Uterus (tissue), 4 donors: ENCODE results near the gene SF3B6. TPM values are rescaled to one million over a fixed set of nuclear protein-coding genes. Genes with fewer than 3 reads are reported as not detected.
"Not testable (repeated sequence)": the region's sequence is repeated elsewhere in the genome, so short reads cannot be mapped to it uniquely, and the experiment has no call there.

ENCODE experiments used
- DNase-seq, 2 donors: peaks; one replicate each; pipeline ENCODE4 v3.0.0-alpha.2; 2019 to 2020
- H3K27ac ChIP-seq, 2 donors: fragments of 200-600 bp; sonication (generic); 1 replicate in 1 of 2; 2 replicates in 1 of 2; pipeline ENCODE4 v1.5.1; 2016 to 2018
- H3K27me3 ChIP-seq, 2 donors: fragments of 200-600 bp; sonication (generic); one replicate each; pipeline ENCODE4 v1.5.1; 2018 to 2019; ENCODE audit warnings: control low read depth in 1 of 2
- H3K36me3 ChIP-seq, 2 donors: fragments of 200-600 bp; sonication (generic); one replicate each; pipeline ENCODE4 v1.5.1; 2019; ENCODE audit warnings: control low read depth in 1 of 2
- H3K4me1 ChIP-seq, 2 donors: fragments of 200-600 bp; sonication (generic); one replicate each; pipeline ENCODE4 v1.5.1; 2018 to 2019; ENCODE audit warnings: control low read depth in 1 of 2
- H3K4me3 ChIP-seq, 2 donors: fragments of 200-600 bp; sonication (generic); 1 replicate in 1 of 2; 2 replicates in 1 of 2; pipeline ENCODE4 v1.5.1; 2018 to 2019; ENCODE audit warnings: mild to moderate bottlenecking in 1 of 2
- H3K9me3 ChIP-seq, 2 donors: fragments of 200-600 bp; sonication (generic); one replicate each; pipeline ENCODE4 v1.5.1; 2019; ENCODE audit warnings: control low read depth in 1 of 2
- POLR2A ChIP-seq, 2 donors: fragments of 450-650 bp; IDR thresholded peaks; one replicate each; pipeline ENCODE4 v1.6.1; 2016; ENCODE audit warnings: antibody characterized with exemption in 2 of 2, mild to moderate bottlenecking in 1 of 2, moderate library complexity in 1 of 2
- intact Hi-C: fragments of 100-400 bp; cut with DNase I; formaldehyde crosslinking; loops from one replicate; pipeline ENCODE4 v1.15.1; 2023; ENCODE audit warnings: low total_unique reads
- total RNA-seq, 4 donors: library from RNA; depleted of rRNA in 3 of 4; stranded (reverse); fragments of >200 nt in 3 of 4; gene quantifications; one replicate each; pipeline versions ENCODE4 v1.1.0 to v1.2.4, GENCODE V29; 2014 to 2023
- TF ChIP-seq, protein P1 (sequence below), 4 experiments: fragments of 200-600 bp in 2 of 4; fragments of 450-650 bp in 2 of 4; sonication (generic) in 2 of 4; IDR thresholded peaks; one replicate each; pipeline ENCODE4 v1.5.1; 2016 to 2019; ENCODE audit warnings: antibody characterized with exemption in 4 of 4, mild to moderate bottlenecking in 2 of 4, moderate library complexity in 1 of 4
- donor health status: DM: yes; HTN: yes; CAD: no.

SF3B6 gene
- total RNA-seq, 4 donors from 2014 or later = 55.0 to 99.0 (median 77.1) TPM

DNA sequence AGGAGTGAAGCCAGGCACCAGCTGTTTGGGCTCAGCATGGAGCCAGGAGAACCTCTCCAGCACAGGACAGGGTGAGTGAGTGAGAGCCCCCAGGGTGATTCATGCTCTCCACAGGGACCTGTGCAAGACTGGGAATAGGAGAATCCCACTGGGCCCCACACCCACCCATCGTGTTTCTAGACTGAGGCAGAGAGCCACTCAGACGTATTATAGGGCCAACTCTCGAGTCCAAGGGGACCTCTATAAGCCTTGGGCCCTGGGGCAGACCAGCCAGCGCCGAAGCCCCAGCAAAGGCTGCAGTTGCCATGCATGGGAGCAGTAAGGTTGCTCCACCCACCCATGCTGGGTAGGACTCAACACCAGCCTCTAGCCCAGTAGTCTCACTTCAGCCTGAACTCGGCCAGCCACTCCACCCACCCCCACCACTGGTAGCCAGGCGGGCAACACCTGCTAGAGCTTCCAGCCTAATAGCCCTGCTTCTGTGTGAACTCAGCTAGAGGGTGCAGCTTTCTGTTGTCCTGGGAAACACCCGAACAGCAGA lies 28.1 kb upstream of the SF3B6 start:
- Histone ChIP-seq H3K36me3 (no peaks in the 10 kb centered on the region), H3K27me3 (no peaks in the 10 kb centered on the region), H3K4me3 (no peak overlapping the region), H3K4me1 (no peaks in the 10 kb centered on the region), H3K27ac (no peak overlapping the region), H3K9me3 (no peaks in the 10 kb centered on the region)
- no peak for DNase-seq
- intact Hi-C loops = no loop called here
- no peak for TF ChIP-seq POLR2A (IDR thresholded peaks at IDR 0.05)
- TF ChIP-seq, protein P1, sequence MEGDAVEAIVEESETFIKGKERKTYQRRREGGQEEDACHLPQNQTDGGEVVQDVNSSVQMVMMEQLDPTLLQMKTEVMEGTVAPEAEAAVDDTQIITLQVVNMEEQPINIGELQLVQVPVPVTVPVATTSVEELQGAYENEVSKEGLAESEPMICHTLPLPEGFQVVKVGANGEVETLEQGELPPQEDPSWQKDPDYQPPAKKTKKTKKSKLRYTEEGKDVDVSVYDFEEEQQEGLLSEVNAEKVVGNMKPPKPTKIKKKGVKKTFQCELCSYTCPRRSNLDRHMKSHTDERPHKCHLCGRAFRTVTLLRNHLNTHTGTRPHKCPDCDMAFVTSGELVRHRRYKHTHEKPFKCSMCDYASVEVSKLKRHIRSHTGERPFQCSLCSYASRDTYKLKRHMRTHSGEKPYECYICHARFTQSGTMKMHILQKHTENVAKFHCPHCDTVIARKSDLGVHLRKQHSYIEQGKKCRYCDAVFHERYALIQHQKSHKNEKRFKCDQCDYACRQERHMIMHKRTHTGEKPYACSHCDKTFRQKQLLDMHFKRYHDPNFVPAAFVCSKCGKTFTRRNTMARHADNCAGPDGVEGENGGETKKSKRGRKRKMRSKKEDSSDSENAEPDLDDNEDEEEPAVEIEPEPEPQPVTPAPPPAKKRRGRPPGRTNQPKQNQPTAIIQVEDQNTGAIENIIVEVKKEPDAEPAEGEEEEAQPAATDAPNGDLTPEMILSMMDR (IDR thresholded peaks at IDR 0.05) = no peak

DNA sequence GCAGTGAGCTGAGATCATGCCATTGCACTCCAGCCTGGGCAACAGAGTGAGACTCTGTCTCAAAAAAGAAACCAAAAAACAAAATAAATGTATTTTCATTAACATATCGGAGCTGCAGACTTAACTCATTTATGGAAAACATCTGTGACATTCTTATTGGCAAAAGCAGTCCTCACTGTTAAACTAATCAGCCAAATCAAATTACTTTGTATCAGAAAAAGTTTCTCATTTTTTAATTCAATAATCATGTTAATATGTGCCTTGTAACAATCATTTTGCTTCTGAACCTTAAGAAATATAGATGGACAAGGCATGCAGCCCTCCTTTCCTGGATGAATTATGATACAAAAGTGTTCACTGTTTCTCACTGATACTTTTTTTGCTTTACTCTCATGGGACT lies 26.6 kb upstream of the SF3B6 start:
- no peaks in the 10 kb centered on the region for H3K27me3 ChIP-seq
- no peaks in the 10 kb centered on the region for H3K9me3 ChIP-seq
- DNase-seq = no peak
- H3K27ac ChIP-seq = no peak overlapping the region
- TF ChIP-seq POLR2A (IDR thresholded peaks at IDR 0.05) = no peak
- TF ChIP-seq, protein P1 (IDR thresholded peaks at IDR 0.05) = no peak
- intact Hi-C loops = no loop called here
- no peaks in the 10 kb centered on the region for H3K36me3 ChIP-seq
- H3K4me1 ChIP-seq = no peaks in the 10 kb centered on the region
- H3K4me3 ChIP-seq = no peak overlapping the region

DNA sequence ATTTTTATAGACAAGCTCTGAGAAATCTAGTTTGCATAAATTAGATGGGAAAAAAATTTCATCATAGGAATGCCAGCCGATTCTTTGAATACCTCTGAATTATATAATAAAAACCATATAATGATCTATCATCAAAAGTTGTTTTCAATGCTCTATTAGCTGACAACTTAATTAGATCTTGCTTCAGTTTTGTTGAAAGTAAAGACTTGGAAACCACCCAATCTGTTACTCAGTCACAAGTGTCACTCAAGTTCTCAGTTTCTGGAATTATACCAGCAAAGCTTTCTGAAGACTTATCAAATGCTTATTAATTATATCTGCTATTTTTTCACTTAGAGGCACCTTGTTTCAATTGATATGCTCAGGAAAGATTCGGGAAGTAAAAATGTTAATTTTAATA lies 25.9 kb upstream of the SF3B6 start:
- Histone ChIP-seq H3K27me3 (no peaks in the 10 kb centered on the region), H3K4me1 (no peaks in the 10 kb centered on the region), H3K4me3 (no peak overlapping the region), H3K36me3 (no peaks in the 10 kb centered on the region), H3K27ac (no peak overlapping the region), H3K9me3 (no peaks in the 10 kb centered on the region)
- TF ChIP-seq, protein P1 (IDR thresholded peaks at IDR 0.05) = no peak
- TF ChIP-seq POLR2A (IDR thresholded peaks at IDR 0.05) = no peak
- intact Hi-C loops = no loop called here
- DNase-seq = no peak

DNA sequence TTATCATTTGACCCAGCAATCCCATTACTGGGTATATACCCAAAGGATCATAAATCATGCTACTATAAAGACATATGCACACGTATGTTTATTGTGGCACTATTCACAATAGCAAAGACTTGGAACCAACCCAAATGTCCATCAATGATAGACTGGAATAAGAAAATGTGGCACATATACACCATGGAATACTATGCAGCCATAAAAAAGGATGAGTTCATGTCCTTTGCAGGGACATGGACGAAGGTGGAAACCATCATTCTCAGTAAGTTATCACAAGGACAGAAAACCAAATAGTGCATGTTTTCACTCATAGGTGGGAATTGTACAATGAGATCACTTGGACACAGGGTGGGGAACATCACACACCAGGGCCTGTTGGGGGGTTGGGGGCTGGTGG lies 24.6 kb upstream of the SF3B6 start:
- H3K4me3 ChIP-seq, DNase-seq, H3K27me3 ChIP-seq, H3K27ac ChIP-seq, H3K4me1 ChIP-seq, H3K9me3 ChIP-seq, H3K36me3 ChIP-seq, intact Hi-C loops: not testable (repeated sequence)

DNA sequence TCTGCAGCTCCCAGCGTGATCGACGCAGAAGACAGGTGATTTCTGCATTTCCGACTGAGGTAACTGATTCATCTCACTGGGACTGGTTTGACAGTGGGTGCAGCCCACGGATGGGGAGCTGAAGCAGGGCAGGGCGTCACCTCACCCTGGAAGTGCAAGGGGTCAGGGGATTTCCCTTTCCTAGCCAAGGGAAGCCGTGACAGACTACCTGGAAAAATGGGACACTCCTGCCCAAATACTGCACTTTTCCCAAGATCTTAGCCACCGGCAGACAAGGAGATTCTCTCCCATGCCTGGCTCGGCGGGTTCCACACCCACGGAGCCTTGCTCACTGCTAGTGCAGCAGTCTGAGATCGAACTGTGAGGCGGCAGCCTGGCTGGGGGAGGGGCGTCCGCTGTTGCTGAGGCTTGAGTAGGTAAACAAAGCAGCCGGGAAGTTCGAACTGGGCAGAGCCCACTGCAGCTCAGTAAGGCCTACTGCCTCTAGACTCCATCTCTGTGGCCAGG lies 19.1 kb upstream of the SF3B6 start:
- H3K4me3 ChIP-seq, H3K4me1 ChIP-seq, H3K27ac ChIP-seq, H3K27me3 ChIP-seq, intact Hi-C loops, H3K36me3 ChIP-seq, H3K9me3 ChIP-seq, DNase-seq: not testable (repeated sequence)

DNA sequence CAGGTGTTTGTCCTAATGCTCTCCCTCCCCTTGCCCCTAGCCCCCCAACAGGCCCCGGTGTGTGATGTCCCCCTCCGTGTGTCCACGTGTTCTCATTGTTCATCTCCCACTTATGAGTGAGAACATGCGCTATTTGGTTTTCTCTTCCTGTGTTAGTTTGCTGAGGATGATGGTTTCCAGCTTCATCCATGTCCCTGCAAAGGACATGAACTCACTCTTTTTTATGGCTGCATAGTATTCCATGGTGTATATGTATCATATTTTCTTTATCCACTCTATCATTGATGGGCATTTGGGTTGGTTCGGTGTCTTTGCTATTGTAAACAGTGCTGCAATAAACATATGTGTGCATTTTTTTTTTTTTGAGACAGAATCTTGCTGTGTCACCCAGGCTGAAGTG lies 17.1 kb upstream of the SF3B6 start:
- H3K27ac ChIP-seq, H3K27me3 ChIP-seq, H3K4me3 ChIP-seq, H3K4me1 ChIP-seq, DNase-seq, H3K36me3 ChIP-seq, intact Hi-C loops, H3K9me3 ChIP-seq: not testable (repeated sequence)

DNA sequence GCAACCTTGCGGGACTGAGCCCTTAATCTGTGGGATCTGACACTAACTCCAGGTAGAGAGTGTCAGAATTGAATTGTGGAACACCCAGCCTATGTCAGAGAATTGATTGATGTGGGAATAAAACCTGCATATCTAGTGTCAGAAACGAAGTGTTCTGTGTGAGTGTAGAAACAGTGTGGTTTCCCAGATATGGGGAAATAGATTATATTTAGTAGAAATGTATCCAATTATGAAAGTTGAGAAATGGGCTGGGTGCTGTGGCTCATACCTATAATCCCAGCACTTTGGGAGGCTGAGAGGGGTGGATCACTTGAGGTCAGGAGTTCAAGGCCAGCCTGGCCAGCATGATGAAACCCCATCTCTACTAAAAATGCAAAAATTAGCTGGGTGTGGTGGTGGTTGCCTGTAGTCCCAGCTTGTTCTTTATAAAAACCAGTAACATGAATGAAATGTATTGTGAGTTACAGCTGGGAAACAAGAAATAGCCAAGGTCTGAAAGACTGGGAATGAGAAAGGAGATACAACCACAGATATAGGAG lies 12.8 kb upstream of the SF3B6 start:
- intact Hi-C loops = no loop called here
- Histone ChIP-seq H3K4me3 (no peak overlapping the region), H3K27ac (no peak overlapping the region), H3K4me1 (no peaks in the 10 kb centered on the region), H3K36me3 (no peaks in the 10 kb centered on the region), H3K9me3 (no peaks in the 10 kb centered on the region), H3K27me3 (no peaks in the 10 kb centered on the region)
- DNase-seq = no peak
- TF ChIP-seq, protein P1 (IDR thresholded peaks at IDR 0.05) = no peak
- no peak for TF ChIP-seq POLR2A (IDR thresholded peaks at IDR 0.05)
